ENCODE measurements around the gene MAP3K12. TPM values are rescaled to one million over a fixed set of nuclear protein-coding genes. Genes with fewer than 3 reads are reported as not detected.

MAP3K12 gene
- total and polyA plus RNA-seq, 2 of the 4 experiments (the other 2 are of a cell fraction): 29.0 to 52.5 TPM

DNA sequence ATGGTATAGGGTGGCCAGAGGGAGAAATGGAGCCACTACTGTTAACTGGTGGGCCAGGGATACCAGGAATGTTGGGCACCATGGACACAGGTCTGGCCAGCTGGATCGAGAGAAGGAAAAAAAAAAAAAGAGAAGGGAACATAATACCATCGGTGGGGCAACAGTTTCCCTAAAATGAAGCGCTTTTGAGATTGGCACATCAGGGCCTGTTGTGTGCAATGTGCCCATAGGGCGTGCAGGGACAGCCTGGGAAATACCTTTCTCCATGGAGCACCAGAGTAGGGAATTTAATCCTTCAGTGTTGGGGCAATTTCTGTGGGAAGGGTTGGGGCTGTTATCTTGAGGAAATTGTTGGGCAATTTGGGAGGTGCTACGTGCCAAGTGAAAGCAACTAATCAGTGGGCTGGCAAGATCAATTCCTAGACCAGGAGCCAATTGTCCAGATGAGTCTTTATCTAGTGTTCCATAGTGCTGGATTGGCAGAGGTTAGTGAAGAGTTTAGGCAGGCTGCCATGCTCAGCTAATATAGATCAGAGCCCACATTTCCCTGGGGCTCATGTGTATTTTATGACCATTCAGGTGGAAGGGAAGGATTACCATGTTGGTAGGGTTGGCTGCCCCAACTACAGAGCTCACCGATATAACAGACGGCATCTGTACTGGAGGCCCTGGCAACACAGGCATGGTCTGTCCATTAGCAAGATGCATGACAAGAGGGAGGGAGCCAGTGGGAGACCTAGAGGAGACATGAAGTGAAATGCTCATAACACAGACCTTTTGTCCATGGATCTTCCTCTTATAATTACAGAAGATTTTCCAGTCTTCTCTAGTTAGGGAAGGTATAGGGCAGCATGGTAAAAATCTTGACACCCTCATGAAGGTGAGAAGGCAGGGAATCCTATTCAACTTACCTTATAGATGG, 33.5 kb upstream of the MAP3K12 start:
- Histone ChIP-seq H3K9me3 (ENCODE audit: control insufficient read depth, insufficient read depth, low read length) (no peaks in the 10 kb centered on the region), H3K9ac (ENCODE audit: low read depth, low read length) (no peak overlapping the region), H2BK5ac (ENCODE audit: low read depth, low read length, poor library complexity, severe bottlenecking) (no peak overlapping the region), H3K9me1 (ENCODE audit: insufficient read depth, low read length) (peaks cover 4% of the 10 kb centered on the region), H3K18ac (ENCODE audit: low read depth, low read length) (no peak overlapping the region), H4K91ac (ENCODE audit: insufficient read depth, low read depth, low read length) (no peak overlapping the region), H3K27me3 (ENCODE audit: control insufficient read depth, insufficient read depth, low read length) (no peaks in the 10 kb centered on the region), H3K14ac (replicated peaks; ENCODE audit: low read depth, low read length) (no peak overlapping the region), H3K79me1 (ENCODE audit: low read depth in 1 of 2, low read length in 2 of 2) (peaks cover 0 to 4% of the 10 kb centered on the region in 2 experiments; a peak in 1 of 4 replicates), H2BK120ac (ENCODE audit: low read depth, low read length) (no peak overlapping the region), H2AK5ac (ENCODE audit: low read depth, low read length) (no peak overlapping the region), H3K27ac (ENCODE audit: insufficient read depth, low read length) (no peak overlapping the region), H3K4ac (ENCODE audit: low read depth, low read length) (no peak overlapping the region), H4K8ac (ENCODE audit: low read depth in 2 of 2, low read length in 2 of 2) (no peak overlapping the region), H3K4me2 (ENCODE audit: low read depth, low read length) (no peak overlapping the region), H3K23ac (ENCODE audit: low read depth, low read length) (no peak overlapping the region), H4K5ac (ENCODE audit: low read depth, low read length) (no peak overlapping the region), H3K4me3 (ENCODE audit: insufficient read depth, low read depth, low read length) (no peak overlapping the region), H3K36me3 (ENCODE audit: control insufficient read depth, insufficient read depth, low read length) (peaks cover 49% of the 10 kb centered on the region), H4K20me1 (ENCODE audit: insufficient read depth, low read length) (no peaks in the 10 kb centered on the region), H2BK20ac (ENCODE audit: low read depth, low read length) (no peak overlapping the region), H2AFZ (replicated peaks; ENCODE audit: low read length, poor library complexity) (no peak overlapping the region), H2BK15ac (ENCODE audit: low read depth, low read length) (no peak overlapping the region), H3K56ac (ENCODE audit: extremely low read depth, insufficient read depth, low read length) (no peak overlapping the region), H2AK9ac (replicated peaks; ENCODE audit: low read depth, low read length, poor library complexity) (no peak overlapping the region), H3K4me1 (ENCODE audit: control insufficient read depth, insufficient read depth, low read length) (peaks cover 1% of the 10 kb centered on the region; the same call in 1 of the 2 replicates)
- intact Hi-C loops (cut with micrococcal nuclease) (no loop called here), in situ Hi-C loops (cut with MboI; ENCODE audit: low sequenced_read_pairs) (no loop called here), dilution Hi-C loops (cut with HindIII; ENCODE audit: low sequenced_read_pairs, unreplicated experiment) (no loop called here)
- BruUV-seq (replicated peaks): no TSS peak
- POLR2A ChIA-PET (ENCODE audit: unreplicated experiment): no interaction called here
- ATAC-seq (ENCODE audit: low read depth) (no peak), DNase-seq (no peak)
- WGBS, 2 experiments (ENCODE audit: extremely low coverage in 2 of 2, insufficient read length in 1 of 2): 93% methylated on average over 3 of the region's 7 CpGs; no CpG with 5 or more reads in 1 of the 2 experiments
- CTCF ChIA-PET: no interaction called here
- TF ChIP-seq FOS (IDR thresholded peaks at IDR 0.05; ENCODE audit: low read depth, low read length) (no peak), MXI1 (IDR thresholded peaks at IDR 0.05; ENCODE audit: borderline replicate concordance, low read depth, low read length) (no peak), MAFK (IDR thresholded peaks at IDR 0.05; ENCODE audit: low read depth, low read length) (no peak), NFE2L2 (IDR thresholded peaks at IDR 0.05; ENCODE audit: low read depth, low read length) (no peak), CEBPB (IDR thresholded peaks at IDR 0.05; ENCODE audit: low read depth, low read length) (no peak), BHLHE40 (IDR thresholded peaks at IDR 0.05; ENCODE audit: low read depth, low read length) (no peak), RCOR1 (IDR thresholded peaks at IDR 0.05; ENCODE audit: insufficient replicate concordance, low read length) (no peak), CHD1 (IDR thresholded peaks at IDR 0.05; ENCODE audit: low read depth, low read length) (no peak), MAZ (IDR thresholded peaks at IDR 0.05; ENCODE audit: borderline replicate concordance, low read depth, low read length) (no peak), POLR2A (IDR thresholded peaks at IDR 0.05; ENCODE audit: low read depth, low read length) (no peak), RFX5 (IDR thresholded peaks at IDR 0.05; ENCODE audit: low read depth, low read length) (no peak), SMC3 (IDR thresholded peaks at IDR 0.05; ENCODE audit: low read depth, low read length) (no peak), RAD21 (IDR thresholded peaks at IDR 0.05; ENCODE audit: low read length) (no peak)
- TF ChIP-seq, protein P1, sequence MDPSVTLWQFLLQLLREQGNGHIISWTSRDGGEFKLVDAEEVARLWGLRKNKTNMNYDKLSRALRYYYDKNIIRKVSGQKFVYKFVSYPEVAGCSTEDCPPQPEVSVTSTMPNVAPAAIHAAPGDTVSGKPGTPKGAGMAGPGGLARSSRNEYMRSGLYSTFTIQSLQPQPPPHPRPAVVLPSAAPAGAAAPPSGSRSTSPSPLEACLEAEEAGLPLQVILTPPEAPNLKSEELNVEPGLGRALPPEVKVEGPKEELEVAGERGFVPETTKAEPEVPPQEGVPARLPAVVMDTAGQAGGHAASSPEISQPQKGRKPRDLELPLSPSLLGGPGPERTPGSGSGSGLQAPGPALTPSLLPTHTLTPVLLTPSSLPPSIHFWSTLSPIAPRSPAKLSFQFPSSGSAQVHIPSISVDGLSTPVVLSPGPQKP (IDR thresholded peaks at IDR 0.05; ENCODE audit: borderline replicate concordance, low read depth, low read length): no peak
- TF ChIP-seq, protein P2, sequence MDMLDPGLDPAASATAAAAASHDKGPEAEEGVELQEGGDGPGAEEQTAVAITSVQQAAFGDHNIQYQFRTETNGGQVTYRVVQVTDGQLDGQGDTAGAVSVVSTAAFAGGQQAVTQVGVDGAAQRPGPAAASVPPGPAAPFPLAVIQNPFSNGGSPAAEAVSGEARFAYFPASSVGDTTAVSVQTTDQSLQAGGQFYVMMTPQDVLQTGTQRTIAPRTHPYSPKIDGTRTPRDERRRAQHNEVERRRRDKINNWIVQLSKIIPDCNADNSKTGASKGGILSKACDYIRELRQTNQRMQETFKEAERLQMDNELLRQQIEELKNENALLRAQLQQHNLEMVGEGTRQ (IDR thresholded peaks at IDR 0.05; ENCODE audit: low read depth, low read length): no peak

Data from IMR-90 (cell line).